Esophagus muscularis mucosa (tissue), 3 donors: ENCODE results near the gene UBAC2.

Source experiments
- CTCF ChIP-seq, 3 experiments: fragments of 200-600 bp in 2 of 3; fragments of 450-650 bp in 1 of 3; sonication (generic) in 2 of 3; IDR thresholded peaks; one replicate each; pipeline ENCODE4 v1.5.1; 2017 to 2019; ENCODE audit warnings: antibody characterized with exemption in 3 of 3, mild to moderate bottlenecking in 2 of 3, moderate library complexity in 1 of 3
- POLR2A ChIP-seq: fragments of 450-650 bp; IDR thresholded peaks from one replicate; pipeline ENCODE4 v1.6.1; 2017; ENCODE audit warnings: antibody characterized with exemption, moderate library complexity, mild to moderate bottlenecking, low read depth

- TF ChIP-seq CTCF (IDR thresholded peaks at IDR 0.05) = no peak
- no peak for TF ChIP-seq POLR2A
These were observed 45.4 kb downstream of the UBAC2 start for GRCh38 chr13:99246100-99246499.
